HL-60/S4 (cell line): ENCODE data around the gene RCC1.
"Not testable (repeated sequence)": the region's sequence is repeated elsewhere in the genome, so short reads cannot be mapped to it uniquely, and the experiment has no call there.

Experiments used
- in situ Hi-C: fragments of 300-500 bp; cut with MboI; formaldehyde crosslinking; loops from 2 replicates; pipeline ENCODE4 v1.14.3; 2022; ENCODE audit warnings: low sequenced_read_pairs

Gene RCC1

DNA sequence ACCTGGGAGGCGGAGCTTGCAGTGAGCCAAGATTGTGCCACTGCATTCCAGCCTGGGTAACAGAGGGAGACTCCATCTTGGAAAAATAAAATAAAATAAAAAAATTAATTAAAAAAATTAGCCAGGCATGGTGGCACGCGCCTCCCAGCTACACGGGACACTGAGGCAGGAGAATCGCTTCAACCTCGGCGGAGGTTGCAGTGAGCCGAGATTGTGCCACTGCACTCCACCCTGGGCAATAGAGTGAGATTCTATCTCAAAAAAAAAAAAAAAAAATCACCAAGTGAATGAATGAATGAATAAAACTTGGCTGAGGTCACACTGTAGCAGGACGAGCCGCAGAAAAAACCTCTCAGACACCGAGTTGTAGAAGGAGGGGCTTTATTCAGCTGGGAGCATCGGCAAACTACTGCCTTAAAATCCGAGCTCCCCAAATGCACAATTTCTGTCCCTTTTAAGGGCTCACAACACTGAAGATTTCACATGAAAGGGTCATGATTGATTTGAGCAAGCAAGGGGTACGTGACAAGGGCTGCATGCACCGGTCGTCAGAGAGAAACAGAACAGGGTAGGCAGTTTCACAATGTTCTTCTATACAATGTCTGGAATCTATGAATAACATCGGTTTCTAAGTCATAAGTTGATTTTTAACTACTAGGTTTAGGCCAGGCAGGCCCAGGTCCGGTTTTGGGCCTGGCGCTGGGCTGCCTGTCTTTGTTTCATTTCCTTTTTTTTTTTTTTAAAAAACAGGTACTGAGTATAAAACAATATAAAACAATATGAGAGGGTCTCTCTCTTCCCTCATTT, 80.9 kb downstream of the RCC1 start:
- in situ Hi-C loops: not testable (repeated sequence)
